Measurements from ENCODE around the gene FGB.

FGB gene

GRCh38 chr4:154612472-154613414 lies 49.9 kb downstream of the FGB start, which contains the start of gene FGG:
TSS of gene FGG (minus strand) at chr4:154612656. CDS start at chr4:154612609, 47 bp downstream.
- Histone ChIP-seq H3K27me3 (ENCODE audit: control insufficient read depth, insufficient read depth, low read length) (no peaks in the 10 kb centered on the region), H3K36me3 (ENCODE audit: control insufficient read depth, insufficient read depth, low read length) (no peaks in the 10 kb centered on the region), H3K4me1 (ENCODE audit: control insufficient read depth, insufficient read depth, low read length) (0 out of 2 replicates have a peak, but pooled peaks cover under 1% of the 10 kb centered on the region), H3K9me3 (ENCODE audit: control insufficient read depth, insufficient read depth, low read length) (no peaks in the 10 kb centered on the region), H3K27ac (ENCODE audit: low read depth, low read length) (no peak within 1 kb of the TSS), H3K9ac (ENCODE audit: low read depth, low read length) (no peak within 1 kb of the TSS), H3K4me3 (ENCODE audit: low read depth, low read length) (no peak within 1 kb of the TSS)

DNA sequence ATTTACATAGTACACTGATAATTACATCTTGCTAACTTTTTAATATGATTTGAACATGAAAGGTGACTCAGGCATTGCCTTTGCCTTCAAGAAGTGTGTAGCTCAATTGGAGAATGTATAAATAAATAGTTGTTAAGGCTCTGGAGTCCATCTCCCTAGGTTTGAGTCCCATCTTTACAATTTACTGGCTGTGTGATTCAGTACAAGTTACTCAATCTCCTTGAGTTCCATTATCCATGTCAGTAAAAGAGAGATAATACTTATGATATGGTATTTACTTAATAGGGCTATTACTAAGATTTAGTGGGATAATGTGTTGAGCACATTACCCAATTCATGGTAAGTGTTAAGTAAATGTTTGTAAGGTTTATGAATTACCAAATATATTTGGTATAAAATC lies 51.5 kb downstream of the FGB start:
- no peaks in the 10 kb centered on the region for H3K9me3 ChIP-seq (ENCODE audit: control insufficient read depth, insufficient read depth, low read length)
- H3K27ac ChIP-seq (ENCODE audit: low read depth, low read length) = no peak overlapping the region
- H3K9ac ChIP-seq (ENCODE audit: low read depth, low read length) = no peak overlapping the region
- H3K4me1 ChIP-seq (ENCODE audit: control insufficient read depth, insufficient read depth, low read length) = 0 out of 2 replicates have a peak, but pooled peaks cover 4% of the 10 kb centered on the region
- no peak overlapping the region for H3K4me3 ChIP-seq (ENCODE audit: low read depth, low read length)
- H3K27me3 ChIP-seq (ENCODE audit: control insufficient read depth, insufficient read depth, low read length) = no peaks in the 10 kb centered on the region
- H3K36me3 ChIP-seq (ENCODE audit: control insufficient read depth, insufficient read depth, low read length) = no peaks in the 10 kb centered on the region

DNA sequence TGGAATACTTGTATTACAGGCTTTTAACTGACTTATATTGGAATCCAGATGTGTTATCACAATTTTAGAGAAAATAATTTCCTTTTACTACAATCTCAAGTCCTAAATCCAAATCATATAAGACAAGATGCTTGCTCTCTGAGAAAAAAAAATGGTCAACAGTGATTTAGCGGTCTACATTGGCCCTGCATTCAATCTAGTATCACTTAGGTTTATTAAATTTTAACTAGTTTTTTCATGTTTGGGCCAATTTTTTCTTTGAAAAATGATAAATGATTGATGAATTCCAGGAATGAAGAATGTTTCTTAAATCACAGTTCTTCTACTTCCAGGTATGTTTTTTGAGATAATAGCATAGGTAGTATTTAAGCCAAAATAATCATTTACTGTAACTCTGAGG lies 52.4 kb downstream of the FGB start:
- Histone ChIP-seq H3K9me3 (ENCODE audit: control insufficient read depth, insufficient read depth, low read length) (no peaks in the 10 kb centered on the region), H3K27me3 (ENCODE audit: control insufficient read depth, insufficient read depth, low read length) (no peaks in the 10 kb centered on the region), H3K4me3 (ENCODE audit: low read depth, low read length) (no peak overlapping the region), H3K27ac (ENCODE audit: low read depth, low read length) (no peak overlapping the region), H3K9ac (ENCODE audit: low read depth, low read length) (no peak overlapping the region), H3K36me3 (ENCODE audit: control insufficient read depth, insufficient read depth, low read length) (no peaks in the 10 kb centered on the region), H3K4me1 (ENCODE audit: control insufficient read depth, insufficient read depth, low read length) (0 out of 2 replicates have a peak, but pooled peaks cover 4% of the 10 kb centered on the region)

DNA sequence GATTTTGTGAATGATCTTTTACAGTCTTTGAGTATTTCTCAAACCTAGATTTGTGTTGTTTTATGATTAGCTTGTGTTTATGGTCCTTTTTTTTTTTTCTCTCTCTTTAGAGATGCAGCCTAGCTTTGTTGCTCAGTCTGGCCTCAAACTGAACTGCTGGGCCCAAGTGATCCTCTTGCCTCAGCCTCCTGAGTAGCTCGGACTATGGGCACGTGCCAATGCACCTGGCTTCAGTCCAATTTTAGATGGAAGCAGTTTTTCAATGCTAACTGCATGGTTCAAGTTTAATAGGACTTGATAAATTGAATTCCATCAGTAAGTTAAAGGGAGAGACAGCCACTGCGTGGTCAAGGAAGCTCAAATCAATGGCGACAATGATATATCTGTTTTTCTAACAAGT lies 53.5 kb downstream of the FGB start:
- Histone ChIP-seq H3K27ac (ENCODE audit: low read depth, low read length) (no peak overlapping the region), H3K4me1 (ENCODE audit: control insufficient read depth, insufficient read depth, low read length) (0 out of 2 replicates have a peak, but pooled peaks cover 4% of the 10 kb centered on the region), H3K9me3 (ENCODE audit: control insufficient read depth, insufficient read depth, low read length) (no peaks in the 10 kb centered on the region), H3K4me3 (ENCODE audit: low read depth, low read length) (no peak overlapping the region), H3K36me3 (ENCODE audit: control insufficient read depth, insufficient read depth, low read length) (no peaks in the 10 kb centered on the region), H3K9ac (ENCODE audit: low read depth, low read length) (no peak overlapping the region), H3K27me3 (ENCODE audit: control insufficient read depth, insufficient read depth, low read length) (no peaks in the 10 kb centered on the region)

GRCh38 chr4:154616731-154617130 lies 53.9 kb downstream of the FGB start:
- no peak overlapping the region for H3K9ac ChIP-seq (ENCODE audit: low read depth, low read length)
- H3K36me3 ChIP-seq (ENCODE audit: control insufficient read depth, insufficient read depth, low read length) = no peaks in the 10 kb centered on the region
- H3K27ac ChIP-seq (ENCODE audit: low read depth, low read length) = no peak overlapping the region
- 0 out of 2 replicates have a peak, but pooled peaks cover 4% of the 10 kb centered on the region for H3K4me1 ChIP-seq (ENCODE audit: control insufficient read depth, insufficient read depth, low read length)
- no peaks in the 10 kb centered on the region for H3K9me3 ChIP-seq (ENCODE audit: control insufficient read depth, insufficient read depth, low read length)
- no peak overlapping the region for H3K4me3 ChIP-seq (ENCODE audit: low read depth, low read length)
- no peaks in the 10 kb centered on the region for H3K27me3 ChIP-seq (ENCODE audit: control insufficient read depth, insufficient read depth, low read length)

- Histone ChIP-seq H3K36me3 (ENCODE audit: control insufficient read depth, insufficient read depth, low read length) (no peaks in the 10 kb centered on the region), H3K9ac (ENCODE audit: low read depth, low read length) (no peak overlapping the region), H3K27me3 (ENCODE audit: control insufficient read depth, insufficient read depth, low read length) (no peaks in the 10 kb centered on the region), H3K27ac (ENCODE audit: low read depth, low read length) (no peak overlapping the region), H3K9me3 (ENCODE audit: control insufficient read depth, insufficient read depth, low read length) (no peaks in the 10 kb centered on the region), H3K4me1 (ENCODE audit: control insufficient read depth, insufficient read depth, low read length) (0 out of 2 replicates have a peak, but pooled peaks cover 4% of the 10 kb centered on the region), H3K4me3 (ENCODE audit: low read depth, low read length) (no peak overlapping the region)
Observed at GRCh38 chr4:154617820-154618317, 55.1 kb downstream of the FGB start.

DNA sequence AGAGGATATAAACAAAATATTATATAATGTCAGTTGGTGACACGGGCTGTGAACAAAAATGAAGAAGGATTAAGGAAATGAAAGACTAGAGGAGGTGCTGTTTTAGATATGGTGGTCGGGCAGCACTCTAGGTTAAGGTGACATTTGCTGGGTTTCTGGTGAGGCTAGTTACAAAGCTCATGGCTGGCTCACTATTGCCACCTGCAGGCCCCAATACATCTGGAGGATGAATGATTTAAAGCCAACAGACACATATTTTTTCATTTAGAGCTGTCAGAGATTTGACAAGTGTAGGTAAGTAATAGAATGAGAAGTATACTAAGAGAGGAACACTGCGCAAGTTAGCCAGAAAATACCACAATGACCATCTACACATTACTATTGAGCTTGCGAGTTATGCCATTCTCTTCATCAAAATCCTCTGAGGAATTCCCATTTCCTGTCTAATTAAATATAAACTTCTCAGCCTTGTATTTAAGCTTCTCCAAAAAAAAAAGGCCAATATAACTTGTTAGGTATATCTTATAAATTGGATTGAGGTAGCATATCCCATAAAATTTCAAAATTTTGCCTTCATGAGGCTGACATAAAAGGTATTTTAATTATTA lies 56.0 kb downstream of the FGB start:
- Histone ChIP-seq H3K27ac (ENCODE audit: low read depth, low read length) (no peak overlapping the region), H3K27me3 (ENCODE audit: control insufficient read depth, insufficient read depth, low read length) (no peaks in the 10 kb centered on the region), H3K4me3 (ENCODE audit: low read depth, low read length) (no peak overlapping the region), H3K4me1 (ENCODE audit: control insufficient read depth, insufficient read depth, low read length) (0 out of 2 replicates have a peak, but pooled peaks cover 4% of the 10 kb centered on the region), H3K36me3 (ENCODE audit: control insufficient read depth, insufficient read depth, low read length) (no peaks in the 10 kb centered on the region), H3K9me3 (ENCODE audit: control insufficient read depth, insufficient read depth, low read length) (no peaks in the 10 kb centered on the region), H3K9ac (ENCODE audit: low read depth, low read length) (no peak overlapping the region)

DNA sequence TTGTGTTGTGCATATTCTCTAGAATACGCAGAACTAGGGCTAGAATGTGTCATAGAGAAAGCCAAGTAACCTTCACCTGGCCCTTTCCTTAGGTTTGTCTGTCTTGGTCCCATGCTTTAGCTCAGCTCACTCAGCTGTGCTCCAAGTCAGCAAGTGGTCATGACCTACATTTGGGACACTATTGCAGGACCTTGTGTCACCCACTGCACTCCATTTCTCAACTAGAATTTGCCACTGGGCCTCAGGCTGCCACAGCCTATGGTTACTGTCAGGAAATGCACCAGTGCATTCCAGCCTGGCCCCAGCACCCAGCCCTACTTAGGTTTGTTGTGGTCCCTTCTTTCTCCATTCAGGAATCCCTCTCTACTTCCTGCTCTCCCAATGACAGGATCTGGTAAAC lies 57.3 kb downstream of the FGB start:
- Histone ChIP-seq H3K9me3 (ENCODE audit: control insufficient read depth, insufficient read depth, low read length) (no peaks in the 10 kb centered on the region), H3K27me3 (ENCODE audit: control insufficient read depth, insufficient read depth, low read length) (no peaks in the 10 kb centered on the region), H3K4me1 (ENCODE audit: control insufficient read depth, insufficient read depth, low read length) (0 out of 2 replicates have a peak, but pooled peaks cover 4% of the 10 kb centered on the region), H3K4me3 (ENCODE audit: low read depth, low read length) (no peak overlapping the region), H3K9ac (ENCODE audit: low read depth, low read length) (no peak overlapping the region), H3K27ac (ENCODE audit: low read depth, low read length) (no peak overlapping the region), H3K36me3 (ENCODE audit: control insufficient read depth, insufficient read depth, low read length) (no peaks in the 10 kb centered on the region)
